ENCODE measurements around the gene RRM2.

GRCh38 chr2:10075571-10076209, 46.8 kb upstream of the RRM2 start:
- TF ChIP-seq, protein P1, sequence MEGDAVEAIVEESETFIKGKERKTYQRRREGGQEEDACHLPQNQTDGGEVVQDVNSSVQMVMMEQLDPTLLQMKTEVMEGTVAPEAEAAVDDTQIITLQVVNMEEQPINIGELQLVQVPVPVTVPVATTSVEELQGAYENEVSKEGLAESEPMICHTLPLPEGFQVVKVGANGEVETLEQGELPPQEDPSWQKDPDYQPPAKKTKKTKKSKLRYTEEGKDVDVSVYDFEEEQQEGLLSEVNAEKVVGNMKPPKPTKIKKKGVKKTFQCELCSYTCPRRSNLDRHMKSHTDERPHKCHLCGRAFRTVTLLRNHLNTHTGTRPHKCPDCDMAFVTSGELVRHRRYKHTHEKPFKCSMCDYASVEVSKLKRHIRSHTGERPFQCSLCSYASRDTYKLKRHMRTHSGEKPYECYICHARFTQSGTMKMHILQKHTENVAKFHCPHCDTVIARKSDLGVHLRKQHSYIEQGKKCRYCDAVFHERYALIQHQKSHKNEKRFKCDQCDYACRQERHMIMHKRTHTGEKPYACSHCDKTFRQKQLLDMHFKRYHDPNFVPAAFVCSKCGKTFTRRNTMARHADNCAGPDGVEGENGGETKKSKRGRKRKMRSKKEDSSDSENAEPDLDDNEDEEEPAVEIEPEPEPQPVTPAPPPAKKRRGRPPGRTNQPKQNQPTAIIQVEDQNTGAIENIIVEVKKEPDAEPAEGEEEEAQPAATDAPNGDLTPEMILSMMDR (IDR thresholded peaks at IDR 0.05; ENCODE audit: low read length) = no peak
- no peak for TF ChIP-seq EZH2 (optimal IDR thresholded peaks at IDR 0.05; ENCODE audit: low read depth, low read length)
- TF ChIP-seq EZH2phosphoT487 (IDR thresholded peaks at IDR 0.05; ENCODE audit: low read length) = no peak

Measured in MM.1S (cell line).